ENCODE results near the gene SCN4B. TPM values are rescaled to one million over a fixed set of nuclear protein-coding genes. Genes with fewer than 3 reads are reported as not detected.
"Not testable (repeated sequence)": the region's sequence is repeated elsewhere in the genome, so short reads cannot be mapped to it uniquely, and the experiment has no call there.

SCN4B gene
- total RNA-seq, 1 donor from 2014 or later = 12.9 TPM

GRCh38 chr11:118198370-118198769 is 45.7 kb upstream of the SCN4B start:
- TF ChIP-seq, protein P1, sequence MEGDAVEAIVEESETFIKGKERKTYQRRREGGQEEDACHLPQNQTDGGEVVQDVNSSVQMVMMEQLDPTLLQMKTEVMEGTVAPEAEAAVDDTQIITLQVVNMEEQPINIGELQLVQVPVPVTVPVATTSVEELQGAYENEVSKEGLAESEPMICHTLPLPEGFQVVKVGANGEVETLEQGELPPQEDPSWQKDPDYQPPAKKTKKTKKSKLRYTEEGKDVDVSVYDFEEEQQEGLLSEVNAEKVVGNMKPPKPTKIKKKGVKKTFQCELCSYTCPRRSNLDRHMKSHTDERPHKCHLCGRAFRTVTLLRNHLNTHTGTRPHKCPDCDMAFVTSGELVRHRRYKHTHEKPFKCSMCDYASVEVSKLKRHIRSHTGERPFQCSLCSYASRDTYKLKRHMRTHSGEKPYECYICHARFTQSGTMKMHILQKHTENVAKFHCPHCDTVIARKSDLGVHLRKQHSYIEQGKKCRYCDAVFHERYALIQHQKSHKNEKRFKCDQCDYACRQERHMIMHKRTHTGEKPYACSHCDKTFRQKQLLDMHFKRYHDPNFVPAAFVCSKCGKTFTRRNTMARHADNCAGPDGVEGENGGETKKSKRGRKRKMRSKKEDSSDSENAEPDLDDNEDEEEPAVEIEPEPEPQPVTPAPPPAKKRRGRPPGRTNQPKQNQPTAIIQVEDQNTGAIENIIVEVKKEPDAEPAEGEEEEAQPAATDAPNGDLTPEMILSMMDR (IDR thresholded peaks at IDR 0.05; ENCODE audit: borderline replicate concordance) = peak; percentile 92
- DNase-seq = peak; percentile 84
- H3K27me3 ChIP-seq (ENCODE audit: low read depth) = no peaks in the 10 kb centered on the region
- H3K36me3 ChIP-seq = no peaks in the 10 kb centered on the region
- peak overlapping the region; percentile 28 for H3K4me3 ChIP-seq
- peak overlapping the region; percentile 45 for H3K27ac ChIP-seq (replicated peaks)
- intact Hi-C loops (cut with micrococcal nuclease) = loop anchor here (5.0 to 10.0 kb wide), 2 partner anchors 89 to 156 kb away; partner anchors contain the start of gene UBE4A
- no peaks in the 10 kb centered on the region for H3K9me3 ChIP-seq (replicated peaks)
- H3K4me1 ChIP-seq = peaks cover 38% of the 10 kb centered on the region

- Histone ChIP-seq H3K4me3 (no peak overlapping the region), H3K27ac (replicated peaks) (peak overlapping the region; percentile 91), H3K36me3 (no peaks in the 10 kb centered on the region), H3K9me3 (replicated peaks) (peaks cover 7% of the 10 kb centered on the region), H3K27me3 (ENCODE audit: low read depth) (no peaks in the 10 kb centered on the region), H3K4me1 (peaks cover 38% of the 10 kb centered on the region)
- TF ChIP-seq, protein P1 (IDR thresholded peaks at IDR 0.05; ENCODE audit: borderline replicate concordance) = no peak
- intact Hi-C loops (cut with micrococcal nuclease) = loop anchor here (5.0 to 10.0 kb wide), 2 partner anchors 92 to 160 kb away; partner anchors contain the start of gene UBE4A
- DNase-seq = peak; percentile 86
Observed at GRCh38 chr11:118194835-118195627, 42.4 kb upstream of the SCN4B start.

DNA sequence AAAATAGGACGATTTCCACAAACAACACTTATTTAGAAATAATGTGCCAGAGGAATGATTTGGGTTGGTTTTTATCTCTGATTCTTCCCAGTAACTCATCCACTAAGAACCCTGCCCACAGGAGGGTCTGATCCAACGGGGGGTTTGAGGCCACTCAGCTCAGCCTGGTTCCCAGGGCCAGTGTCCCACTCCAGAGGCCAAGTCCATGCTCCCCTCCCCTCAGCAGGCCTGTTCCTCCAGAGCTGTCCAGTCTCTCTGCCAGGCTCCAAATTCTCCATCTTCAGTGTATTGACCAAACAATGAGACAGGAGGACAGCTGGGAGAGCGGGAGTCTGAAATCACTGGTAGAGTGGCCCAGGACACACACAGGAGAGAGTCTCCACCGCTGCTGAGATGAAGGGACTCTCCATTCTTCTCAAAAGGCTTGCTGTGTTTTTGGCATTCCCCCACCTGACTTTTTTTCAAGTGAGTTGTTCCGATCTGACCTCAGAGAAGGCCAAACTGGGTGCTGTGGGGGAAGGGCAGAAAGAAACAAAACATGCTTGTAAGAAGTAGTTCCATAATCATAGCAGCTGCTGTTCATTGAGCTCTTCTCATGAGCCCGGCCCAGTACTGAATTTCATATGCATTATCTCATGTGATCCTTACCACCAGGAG is 41.4 kb upstream of the SCN4B start:
- peak overlapping the region; percentile 91 for H3K27ac ChIP-seq (replicated peaks)
- no peak for DNase-seq
- peaks cover 34% of the 10 kb centered on the region for H3K4me1 ChIP-seq
- no peaks in the 10 kb centered on the region for H3K27me3 ChIP-seq (ENCODE audit: low read depth)
- peaks cover 7% of the 10 kb centered on the region for H3K9me3 ChIP-seq (replicated peaks)
- no peaks in the 10 kb centered on the region for H3K36me3 ChIP-seq
- H3K4me3 ChIP-seq = no peak overlapping the region
- TF ChIP-seq, protein P1 (IDR thresholded peaks at IDR 0.05; ENCODE audit: borderline replicate concordance) = no peak
- intact Hi-C loops (cut with micrococcal nuclease) = loop anchor here (10.0 kb wide), 1 partner anchor 161 kb away; the partner anchor contains the start of gene UBE4A

DNA sequence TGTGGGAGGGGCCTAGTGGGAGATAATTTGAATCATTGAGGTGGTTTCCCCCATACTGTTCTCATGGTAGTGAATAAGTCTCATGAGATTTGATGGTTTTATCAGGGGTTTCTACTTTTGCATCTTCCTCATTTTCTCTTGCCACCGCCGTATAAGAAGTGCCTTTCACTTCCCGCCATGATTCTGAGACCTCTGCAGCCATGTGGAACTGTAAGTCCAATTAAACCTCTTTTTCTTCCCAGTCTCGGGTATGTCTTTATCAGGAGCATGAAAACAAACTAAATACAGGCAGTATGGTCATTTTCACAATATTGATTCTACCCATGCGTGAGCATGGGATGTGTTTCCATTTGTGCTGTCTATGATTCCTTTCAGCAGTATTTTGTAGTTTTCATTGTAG is 40.2 kb upstream of the SCN4B start:
- not testable (repeated sequence) for H3K36me3 ChIP-seq; DNase-seq; H3K4me3 ChIP-seq; H3K9me3 ChIP-seq (replicated peaks); H3K27ac ChIP-seq (replicated peaks); H3K27me3 ChIP-seq (ENCODE audit: low read depth)
- intact Hi-C loops (cut with micrococcal nuclease) = loop anchor here (10.0 kb wide), 1 partner anchor 162 kb away; the partner anchor contains the start of gene UBE4A
- peaks cover 23% of the 10 kb centered on the region for H3K4me1 ChIP-seq

- DNase-seq; H3K9me3 ChIP-seq (replicated peaks); H3K4me3 ChIP-seq; H3K36me3 ChIP-seq; H3K27ac ChIP-seq (replicated peaks): not testable (repeated sequence)
- Histone ChIP-seq H3K27me3 (ENCODE audit: low read depth) (peaks cover 15% of the 10 kb centered on the region), H3K4me1 (peaks cover 23% of the 10 kb centered on the region)
- intact Hi-C loops (cut with micrococcal nuclease) = loop anchor here (10.0 kb wide), 1 partner anchor 164 kb away; the partner anchor contains the start of gene UBE4A
Observed at GRCh38 chr11:118190942-118191506, 38.4 kb upstream of the SCN4B start.

DNA sequence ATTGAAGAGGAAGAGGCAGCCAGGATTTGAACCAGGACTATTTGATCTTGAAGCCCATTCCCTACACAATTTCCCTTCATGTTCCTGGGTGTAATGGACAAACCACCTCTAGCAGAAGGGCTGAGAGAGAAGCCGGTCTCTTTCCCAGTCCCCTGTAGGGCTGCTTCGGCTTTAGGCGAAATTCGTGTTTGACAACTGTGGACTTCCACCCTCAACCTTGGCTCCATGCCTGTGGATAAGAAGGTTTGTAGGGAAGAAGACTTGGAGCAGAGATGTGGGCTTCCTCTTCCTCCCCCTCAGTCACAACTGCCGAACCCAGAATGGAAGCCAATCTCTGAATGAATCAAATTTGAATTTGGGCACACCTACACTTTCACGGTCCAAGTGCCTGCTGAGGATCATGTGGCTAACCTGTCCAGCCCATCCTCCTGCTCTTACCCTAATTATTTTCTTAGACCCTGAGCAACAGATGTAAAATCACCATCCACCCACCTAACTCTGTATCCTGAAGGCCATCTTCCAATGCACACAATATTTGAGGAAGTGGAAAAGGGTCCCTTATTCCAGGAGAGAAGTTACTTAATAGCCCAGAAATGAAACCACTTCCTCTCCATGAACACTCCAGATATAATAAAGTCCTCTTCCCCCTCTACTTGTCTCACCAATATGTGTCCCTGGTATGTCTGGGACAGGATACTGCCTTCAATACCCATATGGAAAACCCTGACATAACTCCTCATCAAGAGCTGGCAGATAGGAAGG is 33.9 kb upstream of the SCN4B start:
- Histone ChIP-seq H3K27ac (replicated peaks) (no peak overlapping the region), H3K9me3 (replicated peaks) (peaks cover 7% of the 10 kb centered on the region), H3K4me3 (no peak overlapping the region), H3K27me3 (ENCODE audit: low read depth) (peaks cover 15% of the 10 kb centered on the region), H3K36me3 (no peaks in the 10 kb centered on the region), H3K4me1 (no peaks in the 10 kb centered on the region)
- TF ChIP-seq, protein P1 (IDR thresholded peaks at IDR 0.05; ENCODE audit: borderline replicate concordance) = no peak
- no peak for DNase-seq
- intact Hi-C loops (cut with micrococcal nuclease) = no loop called here
